BE2C (cell line): ENCODE data around the gene CCDC92B.

Experiments
- DNase-seq: peaks from one replicate; pipeline ENCODE4 v3.0.0-alpha.2; 2020
- H3K27me3 ChIP-seq: fragments of 250-450 bp; sonication (Bioruptor Pico); 2 replicates; pipeline ENCODE4 v1.5.1; 2020; ENCODE audit warnings: mild to moderate bottlenecking
- H3K36me3 ChIP-seq: fragments of 250-450 bp; sonication (Bioruptor Pico); 2 replicates; pipeline ENCODE4 v1.5.1; 2020; ENCODE audit warnings: mild to moderate bottlenecking
- H3K4me1 ChIP-seq: fragments of 250-450 bp; sonication (Bioruptor Pico); 2 replicates; pipeline ENCODE4 v1.5.1; 2020
- H3K4me3 ChIP-seq: 2 replicates; pipeline ENCODE4 v1.5.1; 2011; ENCODE audit warnings: low read depth, low read length
- H3K9me3 ChIP-seq: fragments of 250-450 bp; sonication (Bioruptor Pico); 2 replicates; pipeline ENCODE4 v1.5.1; 2020
- TF ChIP-seq, protein P1 (sequence below): IDR thresholded peaks from 2 replicates; pipeline ENCODE4 v1.5.1; 2012; ENCODE audit warnings: mild to moderate bottlenecking, low read depth, low read length

CCDC92B gene

DNA sequence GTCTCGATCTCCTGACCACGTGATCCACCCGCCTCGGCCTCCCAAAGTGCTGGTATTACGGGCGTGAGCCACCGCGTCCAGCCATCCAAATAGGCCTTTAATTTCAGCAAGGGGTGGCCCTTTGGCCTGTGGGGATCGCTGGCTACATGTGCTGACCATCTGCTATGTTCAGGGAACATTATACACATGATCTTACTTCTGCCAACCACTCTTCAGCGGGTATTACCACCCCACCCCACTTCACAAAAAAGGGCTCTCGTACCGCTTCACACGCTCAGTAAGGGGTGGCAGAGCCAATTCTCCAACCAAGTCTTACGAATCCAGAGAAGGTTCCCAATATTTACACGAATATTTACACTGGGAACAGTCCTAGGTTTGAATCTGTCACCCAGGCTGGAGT, 11.8 kb downstream of the CCDC92B start:
- TF ChIP-seq, protein P1, sequence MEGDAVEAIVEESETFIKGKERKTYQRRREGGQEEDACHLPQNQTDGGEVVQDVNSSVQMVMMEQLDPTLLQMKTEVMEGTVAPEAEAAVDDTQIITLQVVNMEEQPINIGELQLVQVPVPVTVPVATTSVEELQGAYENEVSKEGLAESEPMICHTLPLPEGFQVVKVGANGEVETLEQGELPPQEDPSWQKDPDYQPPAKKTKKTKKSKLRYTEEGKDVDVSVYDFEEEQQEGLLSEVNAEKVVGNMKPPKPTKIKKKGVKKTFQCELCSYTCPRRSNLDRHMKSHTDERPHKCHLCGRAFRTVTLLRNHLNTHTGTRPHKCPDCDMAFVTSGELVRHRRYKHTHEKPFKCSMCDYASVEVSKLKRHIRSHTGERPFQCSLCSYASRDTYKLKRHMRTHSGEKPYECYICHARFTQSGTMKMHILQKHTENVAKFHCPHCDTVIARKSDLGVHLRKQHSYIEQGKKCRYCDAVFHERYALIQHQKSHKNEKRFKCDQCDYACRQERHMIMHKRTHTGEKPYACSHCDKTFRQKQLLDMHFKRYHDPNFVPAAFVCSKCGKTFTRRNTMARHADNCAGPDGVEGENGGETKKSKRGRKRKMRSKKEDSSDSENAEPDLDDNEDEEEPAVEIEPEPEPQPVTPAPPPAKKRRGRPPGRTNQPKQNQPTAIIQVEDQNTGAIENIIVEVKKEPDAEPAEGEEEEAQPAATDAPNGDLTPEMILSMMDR: no peak
- no peaks in the 10 kb centered on the region for H3K9me3 ChIP-seq
- no peak overlapping the region for H3K4me3 ChIP-seq
- DNase-seq: no peak
- no peaks in the 10 kb centered on the region for H3K27me3 ChIP-seq
- H3K36me3 ChIP-seq: no peaks in the 10 kb centered on the region
- no peaks in the 10 kb centered on the region for H3K4me1 ChIP-seq

DNA sequence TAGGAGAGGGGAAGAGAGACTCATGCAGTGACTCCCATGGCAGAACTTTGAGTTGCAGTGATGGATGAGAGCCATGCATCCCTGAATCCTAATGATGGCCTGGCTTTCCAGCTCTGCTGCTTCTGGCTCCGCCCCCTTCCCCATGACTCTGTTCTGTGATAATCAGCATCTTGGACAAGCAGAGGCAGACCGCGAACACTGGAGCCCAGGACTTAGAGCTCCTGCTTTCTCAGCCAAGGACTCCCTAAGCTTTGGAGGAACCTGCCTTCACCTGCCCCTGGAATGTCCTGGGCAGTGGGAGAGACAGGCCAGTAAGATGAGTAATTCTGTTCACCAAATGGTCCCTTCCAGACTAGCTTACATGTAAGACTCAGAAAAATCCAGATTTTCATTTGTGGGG, 12.5 kb downstream of the CCDC92B start:
- TF ChIP-seq, protein P1: no peak
- Histone ChIP-seq H3K4me1 (no peaks in the 10 kb centered on the region), H3K4me3 (no peak overlapping the region), H3K27me3 (no peaks in the 10 kb centered on the region), H3K9me3 (no peaks in the 10 kb centered on the region), H3K36me3 (no peaks in the 10 kb centered on the region)
- DNase-seq: peak; percentile 60

DNA sequence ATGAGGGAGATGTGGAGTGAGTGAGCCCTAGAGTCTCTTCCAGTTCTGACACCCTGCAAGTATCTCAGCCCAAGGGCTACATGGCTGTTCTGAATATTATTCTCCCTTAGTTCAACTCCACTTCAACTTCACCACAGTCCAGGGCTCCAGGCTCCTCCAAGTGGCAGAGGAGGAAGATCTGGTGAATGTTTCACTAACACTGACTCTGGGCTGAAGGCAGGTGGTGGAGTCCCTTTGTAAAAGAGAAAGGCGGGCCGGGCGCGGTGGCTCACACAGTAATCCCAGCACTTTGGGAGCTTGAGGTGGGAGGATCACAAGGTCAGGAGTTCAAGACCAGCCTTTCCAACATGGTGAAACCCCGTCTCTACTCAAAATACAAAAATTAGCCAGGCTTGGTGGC, 13.6 kb downstream of the CCDC92B start:
- TF ChIP-seq, protein P1: no peak
- Histone ChIP-seq H3K4me3 (no peak overlapping the region), H3K27me3 (no peaks in the 10 kb centered on the region), H3K4me1 (no peaks in the 10 kb centered on the region), H3K9me3 (no peaks in the 10 kb centered on the region), H3K36me3 (no peaks in the 10 kb centered on the region)
- no peak for DNase-seq

DNA sequence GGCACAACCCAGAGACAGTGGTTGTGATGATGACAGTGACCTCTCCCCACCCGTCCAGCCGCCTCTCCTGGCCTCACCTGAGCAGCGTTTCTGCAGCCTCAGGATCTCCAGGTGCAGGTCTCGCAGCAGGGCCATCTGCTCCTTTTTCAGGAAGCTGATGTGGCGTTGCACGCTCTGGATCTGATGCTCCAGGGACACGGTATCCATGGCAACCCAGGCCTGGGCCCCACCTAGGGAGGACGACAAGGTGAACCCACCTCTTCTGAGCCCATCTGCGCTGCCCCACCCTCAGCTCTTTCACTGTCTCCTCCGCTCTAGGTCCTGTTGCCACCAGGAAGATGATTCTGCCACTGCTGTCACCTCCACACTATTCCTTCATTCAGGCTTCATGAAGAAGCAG, 14.5 kb downstream of the CCDC92B start:
- DNase-seq: no peak
- Histone ChIP-seq H3K4me1 (no peaks in the 10 kb centered on the region), H3K27me3 (no peaks in the 10 kb centered on the region), H3K4me3 (no peak overlapping the region), H3K36me3 (no peaks in the 10 kb centered on the region), H3K9me3 (no peaks in the 10 kb centered on the region)
- TF ChIP-seq, protein P1: no peak

DNA sequence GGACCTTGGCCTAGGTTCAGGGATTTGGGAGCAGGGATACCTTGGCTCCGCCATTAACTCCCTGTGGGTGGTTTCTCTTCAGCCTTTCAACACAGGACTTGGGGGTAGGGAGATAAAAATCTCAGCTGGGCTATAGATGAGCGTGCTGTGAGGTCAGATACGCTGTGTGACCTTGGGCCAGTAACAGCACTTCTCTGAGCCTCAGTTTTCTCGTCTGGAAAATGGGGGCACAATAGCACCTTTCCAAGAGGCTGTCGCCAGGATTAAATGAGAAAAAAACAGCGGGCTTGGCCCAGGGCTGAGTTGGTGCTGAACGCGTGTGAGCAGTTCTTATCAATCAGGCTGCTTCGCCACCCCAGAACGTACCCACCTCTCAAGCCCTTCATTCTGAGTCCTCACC, 17.6 kb downstream of the CCDC92B start:
- Histone ChIP-seq H3K27me3 (no peaks in the 10 kb centered on the region), H3K9me3 (no peaks in the 10 kb centered on the region), H3K4me3 (no peak overlapping the region), H3K36me3 (no peaks in the 10 kb centered on the region), H3K4me1 (no peaks in the 10 kb centered on the region)
- TF ChIP-seq, protein P1: no peak
- no peak for DNase-seq

DNA sequence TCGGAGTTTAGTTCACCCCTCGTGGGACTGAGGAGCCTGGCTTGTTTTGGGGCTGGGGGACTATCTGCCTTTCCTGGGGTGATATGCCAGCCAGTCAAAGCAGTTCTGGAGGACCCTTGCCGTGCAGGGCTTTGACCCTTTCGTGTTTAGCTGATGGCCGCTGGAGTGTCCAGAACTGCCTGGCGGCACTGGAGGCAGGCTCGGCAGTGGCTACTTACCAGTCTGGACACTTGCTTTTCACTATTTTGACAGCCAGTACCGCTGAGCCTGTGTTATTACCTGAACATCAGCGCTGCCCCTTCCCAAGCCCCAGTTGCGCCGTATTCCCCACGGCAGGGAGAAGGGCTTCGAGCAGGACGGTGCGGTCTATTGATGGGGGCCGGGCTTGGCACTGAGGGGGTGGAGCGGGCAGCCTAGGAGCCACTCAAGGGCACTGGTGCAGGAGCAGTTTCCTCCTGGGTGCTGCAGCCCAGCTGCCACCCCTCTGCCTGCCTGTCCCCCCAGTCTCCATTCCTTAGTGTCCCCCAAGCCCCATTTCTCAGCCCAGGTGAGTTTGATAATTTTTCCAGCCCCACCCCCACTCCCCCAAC, 18.6 kb downstream of the CCDC92B start:
- DNase-seq: no peak
- no peaks in the 10 kb centered on the region for H3K27me3 ChIP-seq
- no peaks in the 10 kb centered on the region for H3K9me3 ChIP-seq
- no peaks in the 10 kb centered on the region for H3K4me1 ChIP-seq
- no peaks in the 10 kb centered on the region for H3K36me3 ChIP-seq
- H3K4me3 ChIP-seq: no peak overlapping the region
- TF ChIP-seq, protein P1: no peak
